ENCODE measurements around the gene AP4M1.
A peak's percentile ranks its signal among the peaks of the same experiment; 100 is the strongest.
"Not testable (repeated sequence)": the region's sequence is repeated elsewhere in the genome, so short reads cannot be mapped to it uniquely, and the experiment has no call there.

AP4M1 gene

GRCh38 chr7:100132697-100133151, 31.3 kb downstream of the AP4M1 start:
- DNase-seq = peak; percentile 91

- DNase-seq = peak; percentile 72
Measured at GRCh38 chr7:100137851-100138760, 36.7 kb downstream of the AP4M1 start.

DNA sequence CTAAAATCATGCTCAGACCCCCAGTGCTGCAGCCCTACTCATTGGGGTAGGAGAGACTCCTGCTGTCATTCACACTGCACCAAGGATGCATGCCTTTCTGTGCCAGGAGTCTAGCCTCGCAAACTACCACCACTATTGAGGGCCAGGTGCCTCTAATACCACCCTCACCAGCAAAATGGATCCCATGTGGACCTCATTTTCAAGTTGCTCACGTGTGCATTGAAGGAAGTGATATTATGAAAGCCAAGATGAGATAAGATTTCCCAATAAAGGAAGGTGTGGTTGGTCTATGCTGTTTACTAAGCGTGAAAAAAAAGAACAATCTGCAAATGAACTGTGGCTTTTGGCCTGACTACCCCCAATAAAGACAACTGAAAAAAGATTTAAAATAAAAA, 40.1 kb downstream of the AP4M1 start:
- no peak for DNase-seq

DNA sequence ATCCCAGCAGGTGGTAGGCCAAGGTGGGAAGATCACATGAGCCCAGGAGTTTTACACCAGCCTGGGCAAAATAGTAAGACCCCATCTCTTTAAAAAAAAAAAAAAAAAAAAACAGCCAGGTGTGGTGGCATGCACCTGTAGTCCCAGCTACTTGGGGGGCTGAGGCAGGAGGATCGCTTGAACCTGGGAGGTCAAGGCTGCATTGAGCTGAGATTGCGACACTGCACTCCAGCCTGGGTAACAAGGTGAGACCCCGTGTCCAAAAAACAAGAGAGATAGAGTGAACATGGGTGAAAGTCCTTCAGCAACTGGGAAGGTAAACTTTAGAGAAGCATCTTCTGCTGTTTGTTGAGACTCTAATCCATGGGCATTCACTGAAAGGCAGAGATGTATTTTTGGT, 41.0 kb downstream of the AP4M1 start:
- no peak for DNase-seq

DNA sequence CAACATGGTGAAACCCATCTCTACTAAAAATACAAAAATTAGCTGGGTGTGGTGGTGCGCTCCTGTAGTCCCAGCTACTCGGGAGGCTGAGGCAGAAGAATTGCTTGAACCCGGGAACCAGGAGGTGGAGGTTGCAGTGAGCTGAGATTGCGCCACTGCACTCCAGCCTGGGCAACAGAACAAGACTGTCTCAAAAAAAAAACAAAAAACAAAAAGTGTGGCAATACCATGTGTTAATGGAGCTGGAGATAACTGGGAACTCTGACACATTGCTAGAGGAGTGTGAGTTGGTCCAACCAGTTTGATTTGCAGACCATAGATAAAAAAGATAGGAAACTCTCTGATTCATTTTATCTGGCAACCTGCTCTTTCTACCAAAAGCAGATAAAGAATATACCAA, 44.9 kb downstream of the AP4M1 start:
- not testable (repeated sequence) for DNase-seq

DNA sequence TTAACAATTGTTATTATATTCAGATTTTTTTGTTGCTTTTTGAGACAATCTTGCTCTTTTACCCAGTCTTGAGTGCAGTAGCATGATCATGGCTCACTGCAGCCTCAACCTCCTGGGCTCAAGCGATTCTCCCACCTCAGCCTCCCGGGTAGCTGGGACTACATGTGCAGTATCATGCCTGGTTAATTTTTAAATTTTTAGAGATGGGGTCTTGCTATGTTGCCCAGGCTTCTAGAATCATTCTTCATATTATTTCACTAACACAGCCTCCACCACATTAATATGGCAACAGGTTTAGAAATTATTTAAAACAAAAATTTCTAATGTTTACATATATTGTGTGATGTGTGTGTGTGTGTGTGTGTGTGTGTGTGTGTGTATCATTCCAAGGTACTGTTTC, 45.8 kb downstream of the AP4M1 start:
- DNase-seq = no peak

DNA sequence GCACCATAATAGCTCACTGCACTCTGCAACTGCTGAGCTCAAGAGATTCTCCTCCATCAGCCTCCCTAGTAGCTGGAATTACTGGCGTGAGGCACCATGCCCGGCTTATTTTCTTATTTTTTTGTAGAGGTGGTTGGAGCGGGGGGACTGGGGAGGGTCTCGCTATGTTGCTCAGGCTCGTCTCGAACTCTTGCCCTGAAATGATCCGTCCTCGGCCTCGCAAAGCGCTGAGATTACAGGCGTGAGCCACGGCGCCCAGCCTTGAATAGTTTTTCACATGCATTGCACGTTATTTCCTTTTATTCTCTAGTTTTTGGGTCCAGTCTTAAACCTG, 46.7 kb downstream of the AP4M1 start:
- no peak for DNase-seq

GRCh38 chr7:100148559-100149328, 47.3 kb downstream of the AP4M1 start, which contains the start of gene LAMTOR4:
TSS of gene LAMTOR4 (plus strand) at chr7:100148918. CDS start at chr7:100148973, 55 bp downstream.
- peak; percentile 100 for DNase-seq

DNA sequence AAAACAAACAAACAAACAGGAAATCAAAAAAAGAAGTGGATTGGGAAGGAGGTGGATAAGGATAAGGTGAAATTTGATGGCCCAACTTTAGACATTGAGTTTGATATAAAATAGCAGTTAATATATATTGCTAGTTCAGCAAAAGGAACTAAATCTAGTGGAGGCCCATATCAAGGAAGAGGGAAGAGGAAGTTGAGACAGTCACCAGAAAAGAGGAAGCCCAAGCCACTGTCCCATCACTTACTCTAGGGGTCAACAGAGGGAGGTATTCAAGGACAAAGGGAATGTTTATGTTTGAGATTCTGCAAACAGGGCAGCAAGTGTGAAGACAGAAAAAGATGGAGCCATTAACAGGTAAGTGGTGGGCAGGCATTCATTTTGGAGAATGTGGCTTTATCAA, 51.0 kb downstream of the AP4M1 start:
- DNase-seq = no peak

GRCh38 chr7:100152937-100153666, 51.7 kb downstream of the AP4M1 start:
- DNase-seq = no peak

- DNase-seq = no peak
Measured at GRCh38 chr7:100153708-100154535, 52.5 kb downstream of the AP4M1 start.

GRCh38 chr7:100154651-100155491, 53.4 kb downstream of the AP4M1 start:
- no peak for DNase-seq

DNA sequence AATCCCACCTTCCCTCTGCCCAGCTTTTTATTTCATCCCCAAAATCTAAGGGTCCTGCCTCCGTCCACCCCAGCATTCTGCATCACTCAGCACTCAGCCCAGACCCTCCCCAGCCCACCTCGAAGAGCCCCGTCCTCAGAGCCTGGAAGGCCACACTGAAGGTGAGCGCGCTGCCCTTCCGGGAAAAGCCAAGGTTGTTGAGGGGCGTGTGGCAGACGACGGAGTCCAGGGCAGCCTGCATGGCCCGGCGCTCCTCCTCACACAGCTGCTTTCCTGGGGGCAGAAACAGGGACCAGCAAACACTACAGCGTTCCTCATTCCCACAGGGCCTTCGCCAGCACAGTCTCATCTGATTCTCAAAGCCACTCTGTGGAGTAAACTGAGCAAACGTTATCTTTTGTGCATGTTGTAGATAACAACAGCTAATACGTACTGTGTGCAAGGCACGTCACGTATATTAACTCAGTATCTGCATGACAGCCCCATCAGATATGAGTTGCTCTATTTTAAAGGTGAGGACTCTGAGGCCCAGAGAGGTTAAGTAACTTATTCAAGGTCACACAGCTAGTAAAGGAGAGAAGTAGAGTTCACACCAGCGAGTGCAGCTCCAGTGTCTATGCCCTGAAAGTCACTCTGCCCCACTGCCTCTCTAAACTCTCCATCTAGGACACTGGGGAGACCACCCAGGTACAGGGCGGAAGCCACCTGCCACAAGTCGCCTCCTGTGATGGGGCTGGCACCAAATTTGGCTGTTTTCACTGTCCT, 54.3 kb downstream of the AP4M1 start:
- DNase-seq = no peak

GRCh38 chr7:100156331-100157068, 55.1 kb downstream of the AP4M1 start:
- DNase-seq = no peak

GRCh38 chr7:100157069-100157333, 55.6 kb downstream of the AP4M1 start:
- no peak for DNase-seq

- peak; percentile 96 for DNase-seq
Measured at GRCh38 chr7:100157334-100158228, 56.1 kb downstream of the AP4M1 start.
